ENCODE measurements around the gene DDX31.

Gene DDX31

GRCh38 chr9:132595319-132595718 is 74.5 kb downstream of the DDX31 start:
- DNase-seq (ENCODE audit: low read depth): no peak

GRCh38 chr9:132594412-132594811 is 75.4 kb downstream of the DDX31 start:
- no peak for DNase-seq (ENCODE audit: low read depth)

- no peak for DNase-seq (ENCODE audit: low read depth)
Observed at GRCh38 chr9:132592451-132592850, 77.3 kb downstream of the DDX31 start.

GRCh38 chr9:132591751-132592314 is 78.0 kb downstream of the DDX31 start:
- no peak for DNase-seq (ENCODE audit: low read depth)

GRCh38 chr9:132591244-132591643 is 78.5 kb downstream of the DDX31 start:
- DNase-seq (ENCODE audit: low read depth): no peak

- no peak for DNase-seq (ENCODE audit: low read depth)
Observed at GRCh38 chr9:132590318-132591182, 79.2 kb downstream of the DDX31 start.

GRCh38 chr9:132590037-132590317 is 79.8 kb downstream of the DDX31 start:
- no peak for DNase-seq (ENCODE audit: low read depth)

GRCh38 chr9:132589148-132590036 is 80.4 kb downstream of the DDX31 start:
- DNase-seq (ENCODE audit: low read depth): no peak

- no peak for DNase-seq (ENCODE audit: low read depth)
Observed at GRCh38 chr9:132588501-132589147, 81.2 kb downstream of the DDX31 start.

- no peak for DNase-seq (ENCODE audit: low read depth)
Observed at GRCh38 chr9:132588098-132588497, 81.7 kb downstream of the DDX31 start.

GRCh38 chr9:132587592-132587955 is 82.2 kb downstream of the DDX31 start:
- no peak for DNase-seq (ENCODE audit: low read depth)

- DNase-seq (ENCODE audit: low read depth): no peak
Observed at GRCh38 chr9:132586830-132587591, 82.8 kb downstream of the DDX31 start.

- no peak for DNase-seq (ENCODE audit: low read depth)
Observed at GRCh38 chr9:132585954-132586829, 83.6 kb downstream of the DDX31 start.

- DNase-seq (ENCODE audit: low read depth): no peak
Observed at GRCh38 chr9:132584601-132585560, 84.9 kb downstream of the DDX31 start.

- DNase-seq (ENCODE audit: low read depth): no peak
Observed at GRCh38 chr9:132583584-132584304, 86.0 kb downstream of the DDX31 start.

- DNase-seq (ENCODE audit: low read depth): no peak
Observed at GRCh38 chr9:132582786-132583583, 86.8 kb downstream of the DDX31 start.

- DNase-seq (ENCODE audit: low read depth): no peak
Observed at GRCh38 chr9:132582276-132582785, 87.5 kb downstream of the DDX31 start, which contains the start of gene BARHL1. Gene BARHL1, plus strand, starts transcription at chr9:132582606. Its CDS starts 192 bp downstream, at chr9:132582798.

GRCh38 chr9:132579427-132579798 is 90.4 kb downstream of the DDX31 start:
- DNase-seq (ENCODE audit: low read depth): no peak
